NK-92 (cell line): ENCODE results near the gene MYO1E.

ENCODE experiments used
- DNase-seq: peaks from one replicate; lab custom pipeline; 2025; ENCODE audit not compliant: unreplicated experiment; lab: John Stamatoyannopoulos, UW

The MYO1E gene

DNA sequence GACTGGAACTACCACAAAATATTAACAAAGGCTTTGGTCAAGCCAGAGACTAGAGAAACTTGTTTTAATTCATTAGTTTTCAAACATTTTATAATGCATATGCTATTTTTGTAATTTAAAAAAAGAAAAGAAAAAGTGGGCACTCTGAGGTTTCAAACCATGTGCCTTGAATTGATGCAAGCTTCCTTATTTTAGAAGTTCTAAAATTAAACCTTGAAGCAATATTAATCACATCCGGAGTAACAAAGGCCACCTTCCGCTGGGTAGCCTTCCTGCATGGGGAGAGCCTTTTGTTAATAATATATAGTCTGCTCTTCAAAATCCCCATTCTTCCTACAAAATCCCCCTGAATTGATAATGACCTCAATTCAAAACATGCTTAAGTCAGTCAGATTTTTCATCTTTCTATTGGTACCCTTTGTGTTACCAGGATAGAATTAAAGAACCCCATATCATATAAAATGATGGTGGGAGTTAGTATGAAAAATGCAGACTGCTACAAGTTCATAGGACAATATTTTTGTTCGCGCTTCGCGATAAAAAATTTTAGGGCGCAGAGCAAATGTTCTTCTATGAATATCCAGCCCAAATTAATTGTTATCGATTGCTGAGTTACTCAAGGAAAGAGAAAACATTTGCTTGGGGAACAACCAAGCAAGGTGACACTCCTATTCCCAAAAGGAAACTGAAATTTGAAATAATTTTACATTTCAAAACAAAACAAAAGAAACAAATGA is 135.4 kb downstream of the MYO1E start:
- no peak for DNase-seq

DNA sequence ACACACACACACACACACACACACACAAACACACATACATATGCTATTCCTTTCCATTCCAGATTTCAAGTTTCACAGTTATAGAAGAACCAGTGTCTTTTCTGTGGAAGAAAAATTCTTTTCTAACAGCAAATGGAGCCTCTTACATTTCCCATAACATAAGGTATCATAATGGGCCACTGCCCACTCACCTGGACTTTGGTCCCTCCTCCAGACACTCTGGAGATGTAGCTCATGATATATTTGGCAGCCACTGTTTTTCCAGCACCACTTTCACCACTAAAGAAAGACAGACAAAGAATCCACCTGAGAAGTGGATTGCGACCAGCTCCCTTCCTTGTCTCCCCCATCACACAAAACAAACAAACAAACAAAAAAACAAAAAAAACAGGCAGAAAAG is 136.3 kb downstream of the MYO1E start:
- no peak for DNase-seq

DNA sequence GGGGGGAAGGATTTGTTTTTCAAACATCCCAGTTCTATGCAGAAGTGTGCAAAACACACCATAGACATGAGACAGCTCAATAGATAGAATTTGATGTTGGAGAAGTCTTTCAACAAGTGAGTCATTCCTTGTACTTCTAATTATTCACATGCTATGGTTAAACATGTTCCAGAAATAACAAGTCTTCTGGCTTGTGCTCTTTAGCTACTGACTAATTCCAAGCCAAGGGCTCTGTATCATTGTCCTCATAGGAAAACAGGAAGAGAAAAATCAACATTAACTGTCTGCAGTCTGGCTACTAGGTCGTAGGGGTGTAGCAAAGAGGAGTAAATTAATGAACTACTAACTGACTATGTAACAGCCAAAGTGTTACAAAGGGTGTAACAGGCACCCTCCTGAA is 140.2 kb downstream of the MYO1E start:
- no peak for DNase-seq

DNA sequence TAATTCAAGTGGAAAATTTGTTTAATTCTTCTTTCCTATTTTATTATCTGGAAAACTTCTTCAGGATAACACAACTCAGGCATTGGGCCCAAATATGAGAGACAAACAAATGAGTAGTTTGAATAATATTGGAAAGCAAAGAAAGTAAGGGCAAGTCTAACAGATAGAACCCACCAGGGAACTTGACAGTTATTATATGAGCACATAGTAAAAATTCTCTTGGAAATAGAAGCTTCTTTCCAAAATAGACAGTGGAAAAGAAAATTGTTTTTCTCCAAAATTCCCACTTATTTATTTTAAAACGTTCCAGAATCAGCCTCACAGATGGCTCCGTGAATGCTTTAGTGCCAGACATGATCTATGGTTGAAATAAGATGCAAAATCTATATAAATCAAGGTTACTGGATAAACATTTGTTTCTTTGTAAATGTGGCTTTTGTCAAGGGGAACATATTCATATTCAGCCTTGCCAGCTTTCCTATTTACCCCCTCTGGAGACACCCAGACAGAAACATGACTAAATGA is 142.1 kb downstream of the MYO1E start:
- DNase-seq, result no peak

DNA sequence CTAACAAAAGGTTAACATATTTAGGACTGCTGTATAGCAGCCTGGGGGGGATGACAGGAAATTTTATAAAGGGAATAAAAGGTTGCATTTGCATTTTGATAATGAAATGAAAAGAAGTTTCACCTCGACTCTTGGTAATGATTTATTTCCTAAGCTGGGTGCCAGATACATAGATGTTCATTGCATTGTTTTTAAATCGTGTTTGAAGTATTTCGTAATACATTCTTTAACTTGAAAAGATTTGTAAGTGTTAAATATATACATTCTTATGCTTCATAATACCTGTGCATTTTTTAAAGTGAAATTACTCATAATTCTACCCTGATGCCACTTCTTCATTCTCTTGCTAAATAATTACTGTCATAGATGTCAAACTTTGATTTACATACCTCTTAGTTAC is 143.2 kb downstream of the MYO1E start:
- no peak for DNase-seq

DNA sequence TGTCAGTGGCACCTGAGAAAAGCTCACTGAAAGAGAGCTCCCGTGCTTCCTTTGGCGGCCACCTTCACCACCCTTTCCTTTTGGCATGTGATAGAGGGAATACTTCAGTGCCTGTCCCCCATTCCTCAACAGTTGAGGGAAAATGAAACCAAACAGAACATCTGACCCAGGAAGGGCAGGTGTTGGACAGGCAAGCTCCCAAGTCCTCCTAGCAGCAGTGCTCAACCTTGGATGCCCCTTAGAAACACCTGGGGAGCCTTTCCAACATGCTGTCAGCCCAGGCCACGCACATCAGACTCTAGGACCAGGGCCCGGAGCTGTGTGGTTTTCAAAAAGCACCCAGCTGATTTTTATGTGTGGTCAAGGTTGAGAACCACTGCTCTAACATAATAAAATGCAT is 143.7 kb downstream of the MYO1E start:
- DNase-seq, result no peak

DNA sequence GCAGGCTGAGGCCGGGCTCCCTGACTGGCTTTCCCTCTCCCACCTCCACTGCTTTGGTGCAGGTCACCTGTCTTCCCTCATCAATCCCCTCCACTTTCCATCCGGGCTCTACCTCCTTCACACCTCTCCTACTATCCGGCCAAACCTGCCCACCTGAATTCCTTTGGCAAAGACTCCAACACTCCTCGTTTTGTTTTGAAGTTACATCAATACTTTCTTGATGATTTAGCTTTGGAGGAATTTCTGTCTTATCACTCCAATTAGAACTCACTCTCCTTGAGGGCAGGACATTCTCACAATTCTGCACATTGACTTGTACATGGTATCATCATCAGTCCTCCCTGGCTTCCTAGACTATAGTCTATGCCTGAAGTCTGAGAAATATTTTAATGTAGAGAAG is 145.7 kb downstream of the MYO1E start:
- DNase-seq, result no peak

DNA sequence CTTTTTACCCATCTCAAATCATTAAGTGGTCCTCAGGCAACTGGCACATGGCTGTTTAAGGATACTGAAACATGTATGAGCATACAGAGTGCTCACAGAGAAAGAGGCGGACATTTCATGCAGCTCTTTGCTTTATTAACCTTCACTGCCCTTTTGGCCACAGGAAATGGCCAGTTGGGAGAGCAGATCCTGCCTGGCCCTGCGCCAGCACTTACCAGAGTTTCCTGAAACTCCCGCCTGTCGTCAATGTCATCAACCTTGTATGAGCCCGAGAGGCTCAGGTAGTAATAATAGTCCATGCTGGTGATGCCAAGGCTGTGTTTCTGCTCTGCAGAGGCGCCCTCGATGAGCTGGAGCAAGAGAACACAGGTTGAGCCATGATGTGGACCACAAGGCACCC is 148.2 kb downstream of the MYO1E start:
- no peak for DNase-seq

DNA sequence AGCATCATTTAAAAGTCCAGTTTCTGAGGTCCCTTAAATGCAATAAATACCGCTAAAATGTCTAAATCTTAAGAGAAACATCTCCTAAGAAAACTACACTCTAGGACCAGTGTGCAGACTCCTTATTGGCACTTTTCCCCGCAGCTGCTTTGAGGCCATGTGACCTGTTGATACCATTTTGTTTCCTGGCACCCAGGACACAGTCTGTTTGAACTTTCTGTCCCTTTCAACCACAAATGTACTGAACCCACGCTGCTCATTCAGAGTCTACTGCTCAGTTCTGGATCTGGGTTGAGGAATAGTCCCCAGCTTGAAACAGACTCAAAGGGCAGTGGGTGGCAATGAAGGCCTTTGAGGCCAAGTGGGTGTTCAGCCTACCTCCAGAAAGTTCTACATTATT is 148.9 kb downstream of the MYO1E start:
- DNase-seq, result no peak

DNA sequence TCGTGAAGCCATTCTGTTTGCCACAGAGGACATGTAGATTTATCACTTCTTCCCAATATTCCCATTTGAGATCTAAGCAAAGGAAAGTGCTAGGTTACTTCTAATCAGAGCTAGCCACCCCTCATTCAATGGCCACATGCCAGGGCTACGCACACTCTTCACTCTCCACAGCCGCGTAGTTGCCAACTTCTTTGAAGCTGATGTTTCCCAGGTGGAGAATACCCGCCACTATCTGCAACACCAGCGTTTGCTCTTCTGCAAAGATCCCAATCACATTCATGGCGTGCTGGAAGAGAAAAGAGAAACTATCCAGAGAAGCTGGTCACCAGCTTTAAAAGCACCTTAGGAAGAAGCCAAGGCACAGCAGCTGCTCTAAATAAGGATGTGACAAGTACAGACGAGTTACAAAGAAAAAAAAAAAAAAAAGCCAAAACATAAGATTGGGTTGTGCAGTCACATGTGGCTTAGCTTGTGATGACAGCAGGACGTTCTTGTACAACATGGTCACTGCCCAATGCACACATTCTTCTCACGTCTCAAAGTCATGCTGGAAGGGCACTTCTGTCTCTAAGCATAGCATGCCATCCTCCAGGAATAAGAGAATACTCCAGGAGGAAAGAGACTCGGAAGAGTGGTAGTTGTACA is 149.6 kb downstream of the MYO1E start:
- DNase-seq, result no peak

DNA sequence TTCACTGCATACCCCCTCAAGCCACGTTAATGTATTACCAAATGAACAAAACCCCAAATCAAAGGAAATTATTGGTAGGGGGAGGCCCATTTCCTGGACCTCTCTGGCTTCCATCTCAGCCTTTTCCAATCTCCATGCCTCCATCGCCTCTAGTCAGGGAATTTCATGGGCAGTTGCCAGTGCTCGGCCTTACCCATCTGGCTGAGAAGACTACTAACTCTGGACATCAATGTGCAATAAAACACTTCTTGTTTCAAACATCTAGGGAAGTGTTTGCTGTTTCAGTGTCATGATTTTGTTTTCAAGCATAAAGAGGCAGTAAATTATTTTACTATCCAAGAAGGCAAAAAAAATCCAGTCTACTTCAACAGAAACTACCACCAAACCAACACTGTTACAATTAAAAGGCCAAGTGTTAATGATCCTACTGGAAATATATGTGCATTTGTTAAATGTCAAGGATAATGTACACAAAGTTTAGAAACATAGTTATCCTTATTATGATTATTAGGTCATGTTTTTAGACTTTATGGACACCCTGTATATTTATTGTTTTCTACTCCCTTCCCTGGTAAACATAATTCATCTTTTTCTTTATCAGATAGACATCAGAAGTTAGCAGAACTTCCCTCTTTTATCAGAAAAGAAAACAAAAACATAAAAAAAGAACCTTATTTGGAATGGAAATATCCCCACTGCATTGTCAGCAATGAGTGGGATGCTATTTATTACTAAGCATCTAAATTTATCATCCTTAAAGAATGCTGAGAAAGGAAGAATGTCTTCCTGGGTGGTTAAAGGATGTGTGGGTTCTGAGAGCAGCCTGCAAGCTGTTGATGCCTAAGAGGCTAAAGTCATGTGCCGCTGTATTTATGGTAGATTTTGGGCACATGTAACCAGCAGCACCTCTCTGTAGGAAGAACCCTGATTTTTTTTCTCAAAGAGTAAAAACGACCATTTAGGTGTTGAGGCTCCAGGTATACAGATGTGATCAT is 150.9 kb downstream of the MYO1E start:
- no peak for DNase-seq

DNA sequence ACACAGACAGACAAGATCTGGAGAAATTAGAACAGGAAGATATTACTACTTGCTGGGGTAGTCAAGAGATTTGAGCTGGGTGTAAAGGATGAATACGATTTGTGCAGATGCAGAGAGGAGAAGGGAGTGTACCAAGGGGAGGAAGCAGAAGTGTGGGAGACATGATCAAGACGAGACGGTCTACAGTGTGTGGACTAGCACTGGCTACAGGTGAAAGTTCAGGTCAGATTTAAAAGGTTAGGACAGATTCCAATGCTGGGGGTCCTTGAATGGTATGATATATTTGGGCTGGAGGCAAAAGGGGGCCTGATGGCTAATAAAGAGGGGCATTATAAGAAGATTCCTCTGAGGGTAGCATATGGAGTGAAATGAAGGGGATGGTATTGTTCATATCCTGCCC is 154.0 kb downstream of the MYO1E start:
- no peak for DNase-seq

DNA sequence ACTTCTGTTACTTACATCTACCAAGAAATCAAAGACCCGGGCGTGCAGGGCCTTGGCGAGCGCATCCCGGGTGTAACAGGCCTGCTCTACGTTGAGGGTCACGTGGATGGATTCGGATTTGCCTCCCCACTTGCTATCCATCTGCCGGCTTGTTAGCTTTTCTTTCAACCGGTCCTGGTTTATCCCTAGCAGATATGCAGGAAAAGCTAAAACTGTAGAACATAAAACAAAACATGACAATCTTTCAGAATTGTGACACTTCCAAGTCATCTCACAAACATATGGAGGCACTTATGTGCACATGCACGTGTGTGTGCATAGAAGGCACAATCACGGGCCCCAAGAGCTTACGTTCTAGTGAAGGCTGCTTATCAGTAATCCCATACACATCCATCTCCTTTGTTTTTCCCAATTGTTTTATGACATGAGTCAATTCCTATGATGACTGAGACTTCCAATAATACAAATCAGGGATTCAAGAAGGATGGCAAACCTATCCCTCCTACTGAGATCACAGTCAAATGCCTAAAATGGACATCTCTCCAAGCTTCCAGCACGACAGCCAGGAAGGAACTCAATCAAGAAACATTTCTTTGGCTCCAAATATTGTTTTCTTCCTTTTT is 154.7 kb downstream of the MYO1E start:
- DNase-seq, result no peak

DNA sequence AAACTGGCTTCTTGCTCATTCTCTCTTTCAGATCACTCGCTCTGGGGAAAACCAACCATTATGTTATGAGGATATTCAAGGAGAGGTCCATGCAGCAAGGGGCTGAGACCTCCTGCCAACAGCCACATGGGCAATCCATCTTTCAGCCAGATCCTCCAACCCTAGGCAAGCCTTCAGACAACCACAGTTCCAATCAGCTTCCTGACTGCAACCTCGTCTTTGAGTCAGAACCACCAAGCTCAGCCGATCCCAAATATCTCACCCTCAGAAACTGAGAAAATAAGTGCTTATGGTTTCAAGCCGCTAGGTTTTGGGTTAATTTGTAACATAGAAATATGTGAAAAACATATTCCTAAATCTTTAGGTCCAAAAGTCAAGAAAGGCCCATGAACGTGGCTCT is 155.8 kb downstream of the MYO1E start:
- DNase-seq, result no peak

DNA sequence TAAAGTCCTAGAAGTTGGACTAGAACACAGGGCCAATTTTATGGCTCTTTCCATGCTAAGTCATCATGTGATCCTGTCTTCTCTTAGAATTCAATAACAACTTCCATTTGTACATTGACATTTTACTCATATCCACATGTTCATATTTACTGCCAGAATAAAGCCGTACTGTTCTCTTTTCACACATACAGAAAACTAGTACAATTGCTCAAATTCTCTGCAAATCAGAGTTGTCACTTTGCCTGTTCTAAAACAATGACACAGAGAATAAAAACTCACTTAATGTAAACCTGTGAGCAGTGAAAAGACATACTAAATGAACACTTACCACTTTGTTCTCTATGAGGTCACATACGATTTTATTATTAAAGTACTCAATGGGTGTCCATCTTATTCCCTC is 162.5 kb downstream of the MYO1E start:
- no peak for DNase-seq

DNA sequence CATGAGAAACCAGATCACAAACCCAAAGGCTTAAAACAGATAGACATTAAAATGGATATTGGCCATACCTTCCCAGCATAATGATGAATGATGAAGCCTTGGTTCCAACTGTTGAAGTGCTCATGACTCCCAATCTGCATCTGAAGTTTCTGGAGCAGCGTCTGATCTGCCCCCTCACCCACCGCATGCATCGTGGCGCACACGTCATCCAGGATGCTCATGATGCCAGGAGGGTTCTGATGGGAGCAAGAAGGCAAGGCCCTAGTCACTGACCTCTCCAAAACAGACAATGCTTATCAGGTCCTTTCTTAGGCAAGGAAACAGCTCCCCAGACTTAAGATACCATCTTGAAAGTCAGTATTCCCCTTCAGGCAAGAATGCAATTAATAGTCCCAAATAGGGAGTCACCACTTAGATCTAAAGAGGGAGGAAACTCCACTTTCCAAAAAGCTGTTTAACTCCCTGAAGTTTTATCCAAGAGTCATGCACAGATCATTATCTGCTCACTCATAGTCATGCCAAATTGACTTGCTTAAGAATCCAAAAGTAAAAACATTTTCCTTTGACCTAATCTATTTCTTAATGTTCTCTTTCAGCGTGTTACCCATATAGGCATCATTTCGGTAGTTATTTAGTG is 163.9 kb downstream of the MYO1E start:
- DNase-seq, result no peak

DNA sequence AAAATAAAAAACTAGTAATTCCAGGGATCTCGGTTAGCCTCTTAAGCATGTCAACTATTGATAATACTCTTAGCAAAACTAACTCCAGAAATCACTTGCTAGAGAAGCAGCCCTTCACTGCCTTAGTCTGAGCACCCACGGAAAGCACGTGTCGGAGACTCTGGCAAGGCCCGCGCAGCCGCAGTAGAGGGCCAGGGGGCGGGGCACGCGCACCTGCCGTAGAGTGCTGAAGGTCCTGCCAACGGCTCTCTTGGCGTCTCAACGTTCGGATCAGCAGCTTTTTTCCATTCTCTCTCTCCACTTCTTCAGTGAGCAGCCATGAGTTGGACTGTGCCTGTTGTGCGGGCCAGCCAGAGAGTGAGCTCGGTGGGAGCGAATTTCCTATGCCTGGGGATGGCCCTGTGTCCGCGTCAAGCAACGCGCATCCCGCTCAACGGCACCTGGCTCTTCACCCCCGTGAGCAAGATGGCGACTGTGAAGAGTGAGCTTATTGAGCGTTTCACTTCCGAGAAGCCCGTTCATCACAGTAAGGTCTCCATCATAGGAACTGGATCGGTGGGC is 166.0 kb downstream of the MYO1E start, which contains the start of gene LDHAL6B:
Gene LDHAL6B (plus strand): TSS at position 221 of the 561 bp plus-strand sequence. CDS start 98 bp downstream, at position 319.
- no peak for DNase-seq

DNA sequence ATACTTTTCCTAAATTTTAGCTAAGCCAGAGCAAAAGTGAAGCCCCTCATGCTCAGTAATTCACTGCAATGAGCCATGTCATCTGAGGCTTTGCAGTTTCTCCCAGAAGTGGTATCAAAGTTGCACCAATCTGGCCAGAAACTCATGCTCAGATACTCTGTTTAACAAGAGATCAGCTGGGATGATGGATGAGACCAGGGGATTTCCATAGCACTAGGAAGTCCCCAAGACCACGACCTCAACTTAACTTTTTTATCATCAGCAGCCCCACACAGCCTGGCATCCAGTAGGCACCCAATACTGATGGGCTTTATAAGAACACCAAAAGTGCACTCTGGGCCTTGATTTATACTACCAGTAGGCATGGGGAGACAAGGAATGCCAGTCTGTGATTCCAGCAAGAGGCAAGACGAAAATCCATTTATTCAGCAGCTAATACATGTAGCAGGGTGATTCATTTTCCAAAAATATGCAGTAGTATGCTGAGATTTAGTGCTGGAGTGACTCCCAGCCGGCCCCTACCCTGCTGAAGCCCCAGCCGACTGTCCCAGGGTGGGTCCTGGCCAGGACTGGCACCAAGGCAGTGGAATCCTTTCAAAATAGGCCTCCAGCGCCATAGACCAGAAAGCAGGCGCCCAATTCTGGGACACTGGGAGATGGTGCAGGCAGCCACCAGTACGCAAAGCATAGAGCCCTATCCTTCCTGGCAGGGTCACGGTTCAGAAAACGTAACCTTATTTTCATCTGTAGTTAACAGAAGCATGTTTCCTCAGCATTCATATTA is 166.6 kb downstream of the MYO1E start:
- no peak for DNase-seq

DNA sequence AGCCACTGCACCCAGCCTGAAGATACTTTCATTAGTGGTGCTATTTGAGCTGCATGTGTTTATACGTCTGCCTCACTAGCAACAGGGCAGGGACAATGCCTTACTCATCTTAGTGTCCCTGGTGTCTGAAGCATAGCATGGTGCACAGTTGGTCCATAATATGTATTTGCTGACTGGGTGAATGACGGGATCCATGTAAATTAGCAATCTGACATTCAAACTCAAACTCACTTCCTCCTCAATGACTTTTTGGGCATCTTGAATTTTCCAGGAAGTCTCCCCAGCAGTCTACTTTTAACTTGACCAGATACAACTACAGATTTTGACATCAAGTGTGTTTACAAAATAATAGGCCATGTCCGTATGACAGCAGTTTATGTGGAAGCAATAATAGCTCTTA is 169.0 kb downstream of the MYO1E start:
- no peak for DNase-seq
